Measurements from ENCODE around the gene FAM89B.

DNA sequence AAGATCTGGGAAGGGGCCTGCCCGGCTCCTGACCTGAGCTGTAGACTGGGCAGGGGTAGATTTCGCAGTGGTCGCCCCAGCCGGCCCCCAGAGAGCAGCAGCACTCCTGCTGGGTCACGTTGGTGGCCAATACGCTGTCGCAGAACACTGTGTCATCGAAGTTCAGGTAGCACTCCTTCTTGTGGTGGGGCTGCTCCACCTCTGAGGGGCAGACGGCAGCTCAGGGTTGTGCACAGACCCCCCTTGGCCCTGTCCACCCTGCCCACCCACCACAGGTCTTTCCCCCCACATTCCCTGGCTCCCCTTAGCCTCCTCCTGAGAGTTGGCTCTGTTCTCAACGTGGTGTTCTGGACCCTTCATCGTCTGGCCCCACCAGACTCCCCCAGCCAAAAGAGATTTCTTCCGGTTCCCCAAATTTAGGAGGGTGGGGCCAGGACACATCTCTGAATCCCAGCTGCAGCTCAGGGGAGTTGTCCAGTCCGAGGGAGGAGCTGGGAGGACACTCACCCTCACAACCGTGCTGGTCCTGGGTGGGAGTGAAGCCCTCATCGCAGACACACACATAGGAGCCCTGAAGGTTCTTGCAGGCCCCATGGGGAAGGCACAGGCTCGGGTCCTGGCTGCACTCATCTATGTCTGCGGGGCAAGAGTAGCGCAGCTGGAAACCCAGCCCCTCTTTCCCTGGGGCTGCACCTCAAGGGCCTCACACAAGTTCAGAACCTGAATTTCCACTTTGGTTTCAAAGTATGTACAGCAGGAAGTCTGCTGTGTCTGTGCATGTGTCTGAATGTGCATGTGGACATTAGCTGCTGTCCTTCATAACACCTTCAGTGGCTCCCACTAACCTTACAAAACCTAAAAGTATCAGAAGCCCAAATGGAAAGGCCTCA is 31.0 kb upstream of the FAM89B start:
- TF ChIP-seq, protein P1, sequence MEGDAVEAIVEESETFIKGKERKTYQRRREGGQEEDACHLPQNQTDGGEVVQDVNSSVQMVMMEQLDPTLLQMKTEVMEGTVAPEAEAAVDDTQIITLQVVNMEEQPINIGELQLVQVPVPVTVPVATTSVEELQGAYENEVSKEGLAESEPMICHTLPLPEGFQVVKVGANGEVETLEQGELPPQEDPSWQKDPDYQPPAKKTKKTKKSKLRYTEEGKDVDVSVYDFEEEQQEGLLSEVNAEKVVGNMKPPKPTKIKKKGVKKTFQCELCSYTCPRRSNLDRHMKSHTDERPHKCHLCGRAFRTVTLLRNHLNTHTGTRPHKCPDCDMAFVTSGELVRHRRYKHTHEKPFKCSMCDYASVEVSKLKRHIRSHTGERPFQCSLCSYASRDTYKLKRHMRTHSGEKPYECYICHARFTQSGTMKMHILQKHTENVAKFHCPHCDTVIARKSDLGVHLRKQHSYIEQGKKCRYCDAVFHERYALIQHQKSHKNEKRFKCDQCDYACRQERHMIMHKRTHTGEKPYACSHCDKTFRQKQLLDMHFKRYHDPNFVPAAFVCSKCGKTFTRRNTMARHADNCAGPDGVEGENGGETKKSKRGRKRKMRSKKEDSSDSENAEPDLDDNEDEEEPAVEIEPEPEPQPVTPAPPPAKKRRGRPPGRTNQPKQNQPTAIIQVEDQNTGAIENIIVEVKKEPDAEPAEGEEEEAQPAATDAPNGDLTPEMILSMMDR (IDR thresholded peaks at IDR 0.05; ENCODE audit: low read depth, low read length), result no peak
- no peak for TF ChIP-seq POLR2A (IDR thresholded peaks at IDR 0.05; ENCODE audit: extremely low read depth, insufficient read length)

Measured in NB4 (cell line).